ENCODE measurements around the gene DLGAP5. TPM values are rescaled to one million over a fixed set of nuclear protein-coding genes. Genes with fewer than 3 reads are reported as not detected.

The DLGAP5 gene
- total and polyA plus RNA-seq, 2 of the 13 experiments (the other 11 are each of a cell fraction or from before 2014, with no cell fraction given): 7.7 to 55.8 TPM

DNA sequence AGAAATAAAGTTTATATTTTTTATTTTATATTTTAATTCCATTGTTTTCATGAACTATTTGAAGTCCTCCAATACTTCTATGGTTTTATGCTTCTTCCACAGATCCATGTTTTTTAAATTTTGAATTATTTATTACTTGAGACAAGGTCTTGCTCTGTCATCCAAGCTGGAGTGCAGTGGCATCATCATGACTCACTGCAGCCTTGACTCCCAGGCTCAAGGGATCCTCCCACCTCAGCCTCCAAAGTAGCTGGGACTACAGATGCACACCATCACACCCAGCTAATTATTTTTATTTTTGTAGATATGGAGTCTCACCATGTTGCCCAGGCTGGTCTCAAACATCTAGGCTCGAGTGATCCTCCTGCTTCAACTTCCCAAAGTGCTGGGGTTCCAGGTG, 28.8 kb upstream of the DLGAP5 start (continued):
- TF ChIP-seq ATF6 (CRISPR knock-in tag; conservative IDR thresholded peaks at IDR 0.05) (no peak), ZNF670 (CRISPR knock-in tag; IDR thresholded peaks at IDR 0.05; ENCODE audit: borderline replicate concordance) (no peak), TBX2 (CRISPR knock-in tag; IDR thresholded peaks at IDR 0.05; ENCODE audit: borderline replicate concordance) (no peak), ZBTB1 (CRISPR knock-in tag; IDR thresholded peaks at IDR 0.05; ENCODE audit: borderline replicate concordance) (no peak), ZNF792 (CRISPR knock-in tag; IDR thresholded peaks at IDR 0.05) (no peak), ZBTB25 (CRISPR knock-in tag; IDR thresholded peaks at IDR 0.05) (no peak), SP1 (IDR thresholded peaks at IDR 0.05) (no peak), SP1 (CRISPR knock-in tag; IDR thresholded peaks at IDR 0.05) (no peak), GATAD1 (CRISPR knock-in tag; IDR thresholded peaks at IDR 0.05) (no peak), TIGD3 (CRISPR knock-in tag; IDR thresholded peaks at IDR 0.05; ENCODE audit: borderline replicate concordance) (no peak)
- TF ChIP-seq, protein P1, sequence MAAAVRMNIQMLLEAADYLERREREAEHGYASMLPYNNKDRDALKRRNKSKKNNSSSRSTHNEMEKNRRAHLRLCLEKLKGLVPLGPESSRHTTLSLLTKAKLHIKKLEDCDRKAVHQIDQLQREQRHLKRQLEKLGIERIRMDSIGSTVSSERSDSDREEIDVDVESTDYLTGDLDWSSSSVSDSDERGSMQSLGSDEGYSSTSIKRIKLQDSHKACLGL (CRISPR knock-in tag; IDR thresholded peaks at IDR 0.05): no peak
